ENCODE measurements around the gene MYADML2. TPM values are rescaled to one million over a fixed set of nuclear protein-coding genes. Genes with fewer than 3 reads are reported as not detected.

The MYADML2 gene
- total and polyA plus RNA-seq, 10 of the 15 experiments (the other 5 are each of a cell fraction or from before 2014, with no cell fraction given): not detected

DNA sequence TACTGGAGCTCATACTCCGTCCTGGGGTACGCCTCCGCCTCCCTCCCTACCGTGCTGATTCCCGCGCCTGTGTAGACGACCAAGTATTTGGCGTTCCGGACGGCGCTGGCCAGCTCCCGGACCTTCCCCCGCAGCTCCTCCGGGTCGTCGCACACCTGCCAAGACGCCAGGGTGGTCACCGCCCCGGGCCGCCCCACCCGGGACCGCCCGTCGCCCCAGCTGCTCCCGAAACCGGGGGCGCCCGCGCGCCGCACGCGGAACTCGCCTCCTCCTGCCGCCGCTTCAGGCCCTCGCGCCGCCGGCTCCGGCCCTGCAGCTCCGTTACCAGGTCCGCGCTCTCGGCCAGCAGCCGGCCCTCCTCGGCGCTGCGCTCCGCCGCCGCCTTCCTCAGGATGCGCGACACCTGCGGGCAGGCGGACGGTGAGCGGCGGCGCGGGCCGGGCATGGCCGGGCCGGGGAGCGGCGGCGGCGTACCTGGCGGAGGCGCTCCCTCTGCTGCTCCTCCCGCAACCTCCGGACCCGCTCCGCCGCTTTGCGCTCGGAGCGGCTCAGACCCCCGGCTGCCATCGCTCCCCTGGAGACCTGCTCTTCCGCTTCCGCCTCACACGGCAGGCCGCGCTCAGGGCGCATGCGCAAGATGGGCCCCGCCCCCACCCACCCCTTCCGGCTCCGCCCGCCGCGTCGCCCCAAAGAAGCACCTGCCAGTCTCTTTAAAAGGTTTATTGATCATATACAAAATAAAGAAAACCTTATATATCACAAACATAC, 29.3 kb downstream of the MYADML2 start, which contains the start of gene SIRT7 (continued):
- TF ChIP-seq, protein P1, sequence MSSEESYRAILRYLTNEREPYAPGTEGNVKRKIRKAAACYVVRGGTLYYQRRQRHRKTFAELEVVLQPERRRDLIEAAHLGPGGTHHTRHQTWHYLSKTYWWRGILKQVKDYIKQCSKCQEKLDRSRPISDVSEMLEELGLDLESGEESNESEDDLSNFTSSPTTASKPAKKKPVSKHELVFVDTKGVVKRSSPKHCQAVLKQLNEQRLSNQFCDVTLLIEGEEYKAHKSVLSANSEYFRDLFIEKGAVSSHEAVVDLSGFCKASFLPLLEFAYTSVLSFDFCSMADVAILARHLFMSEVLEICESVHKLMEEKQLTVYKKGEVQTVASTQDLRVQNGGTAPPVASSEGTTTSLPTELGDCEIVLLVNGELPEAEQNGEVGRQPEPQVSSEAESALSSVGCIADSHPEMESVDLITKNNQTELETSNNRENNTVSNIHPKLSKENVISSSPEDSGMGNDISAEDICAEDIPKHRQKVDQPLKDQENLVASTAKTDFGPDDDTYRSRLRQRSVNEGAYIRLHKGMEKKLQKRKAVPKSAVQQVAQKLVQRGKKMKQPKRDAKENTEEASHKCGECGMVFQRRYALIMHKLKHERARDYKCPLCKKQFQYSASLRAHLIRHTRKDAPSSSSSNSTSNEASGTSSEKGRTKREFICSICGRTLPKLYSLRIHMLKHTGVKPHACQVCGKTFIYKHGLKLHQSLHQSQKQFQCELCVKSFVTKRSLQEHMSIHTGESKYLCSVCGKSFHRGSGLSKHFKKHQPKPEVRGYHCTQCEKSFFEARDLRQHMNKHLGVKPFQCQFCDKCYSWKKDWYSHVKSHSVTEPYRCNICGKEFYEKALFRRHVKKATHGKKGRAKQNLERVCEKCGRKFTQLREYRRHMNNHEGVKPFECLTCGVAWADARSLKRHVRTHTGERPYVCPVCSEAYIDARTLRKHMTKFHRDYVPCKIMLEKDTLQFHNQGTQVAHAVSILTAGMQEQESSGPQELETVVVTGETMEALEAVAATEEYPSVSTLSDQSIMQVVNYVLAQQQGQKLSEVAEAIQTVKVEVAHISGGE (CRISPR knock-in tag; IDR thresholded peaks at IDR 0.05): no peak
- TF ChIP-seq CBX5 (IDR thresholded peaks at IDR 0.05; ENCODE audit: low read depth): no peak
- peak; percentile 98; the same call in 1 of the 2 replicates for TF ChIP-seq LARP7 (IDR thresholded peaks at IDR 0.05)
- TF ChIP-seq ZNF24 (IDR thresholded peaks at IDR 0.05): peak; percentile 46; the same call in 1 of the 2 replicates
- peak; percentile 39 for TF ChIP-seq SIN3A (IDR thresholded peaks at IDR 0.05; ENCODE audit: low read depth, low read length)
- TF ChIP-seq HCFC1 (IDR thresholded peaks at IDR 0.05; ENCODE audit: low read length): no peak
- TF ChIP-seq TBL1XR1 (IDR thresholded peaks at IDR 0.05; ENCODE audit: low read depth, low read length): no peak
- TF ChIP-seq CBFB (IDR thresholded peaks at IDR 0.05; ENCODE audit: low read depth): no peak
- peak; percentile 76 for TF ChIP-seq TAF1 (IDR thresholded peaks at IDR 0.05; ENCODE audit: borderline replicate concordance, low read depth, low read length)
- TF ChIP-seq EZH2 (IDR thresholded peaks at IDR 0.05; ENCODE audit: borderline replicate concordance, control insufficient read depth, low read depth, low read length): no peak
- TF ChIP-seq, protein P2, sequence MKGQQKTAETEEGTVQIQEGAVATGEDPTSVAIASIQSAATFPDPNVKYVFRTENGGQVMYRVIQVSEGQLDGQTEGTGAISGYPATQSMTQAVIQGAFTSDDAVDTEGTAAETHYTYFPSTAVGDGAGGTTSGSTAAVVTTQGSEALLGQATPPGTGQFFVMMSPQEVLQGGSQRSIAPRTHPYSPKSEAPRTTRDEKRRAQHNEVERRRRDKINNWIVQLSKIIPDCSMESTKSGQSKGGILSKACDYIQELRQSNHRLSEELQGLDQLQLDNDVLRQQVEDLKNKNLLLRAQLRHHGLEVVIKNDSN (IDR thresholded peaks at IDR 0.05; ENCODE audit: borderline replicate concordance, extremely low read length, insufficient read depth, low read depth, low read length): no peak
- TF ChIP-seq GATAD2B (conservative IDR thresholded peaks at IDR 0.05; ENCODE audit: low read depth): peak; percentile 96
- no peak for TF ChIP-seq NFYA (IDR thresholded peaks at IDR 0.05; ENCODE audit: borderline replicate concordance, low read depth, low read length)
- TF ChIP-seq CHD2 (IDR thresholded peaks at IDR 0.05; ENCODE audit: borderline replicate concordance, low read depth, low read length): no peak
- no peak; the same call in 1 of the 2 replicates for TF ChIP-seq ZNF622 (IDR thresholded peaks at IDR 0.05)

All from GM12878 (cell line).